Activated CD8-positive, alpha-beta memory T cell treated with anti-CD3 and anti-CD28 coated beads for 48 hours (primary cell): ENCODE results near the gene TINAGL1.

Experiments used
- DNase-seq, 3 experiments: peaks; one replicate each; pipeline ENCODE4 v3.0.0-alpha.2; 2020; ENCODE audit warnings: low read depth in 2 of 3, low spot score in 2 of 3

The TINAGL1 gene

GRCh38 chr1:31576201-31576669 lies at the start of gene TINAGL1:
Gene TINAGL1, plus strand, starts transcription at chr1:31576515. Its CDS starts 634 bp downstream, at chr1:31577149.
- DNase-seq: no peak

GRCh38 chr1:31529999-31530684 lies 46.2 kb upstream of the TINAGL1 start:
- DNase-seq: no peak

- DNase-seq: no peak
Observed at GRCh38 chr1:31531177-31531999, 44.9 kb upstream of the TINAGL1 start.

- no peak for DNase-seq
Observed at GRCh38 chr1:31532173-31532572, 44.1 kb upstream of the TINAGL1 start.

GRCh38 chr1:31535561-31535960 lies 40.8 kb upstream of the TINAGL1 start:
- DNase-seq: no peak

GRCh38 chr1:31539329-31539728 lies 37.0 kb upstream of the TINAGL1 start:
- DNase-seq: no peak

GRCh38 chr1:31541194-31541593 lies 35.1 kb upstream of the TINAGL1 start:
- no peak for DNase-seq

- no peak for DNase-seq
Observed at GRCh38 chr1:31545927-31546540, 30.3 kb upstream of the TINAGL1 start.

- no peak for DNase-seq
Observed at GRCh38 chr1:31548534-31548906, 27.8 kb upstream of the TINAGL1 start.

- peak; percentile 62 to 93 (median 85) for DNase-seq
Observed at GRCh38 chr1:31548907-31549808, 27.2 kb upstream of the TINAGL1 start.

- DNase-seq: no peak
Observed at GRCh38 chr1:31549809-31550620, 26.3 kb upstream of the TINAGL1 start.

GRCh38 chr1:31551208-31551607 lies 25.1 kb upstream of the TINAGL1 start:
- no peak for DNase-seq

GRCh38 chr1:31552489-31552888 lies 23.8 kb upstream of the TINAGL1 start:
- DNase-seq: no peak

- no peak for DNase-seq
Observed at GRCh38 chr1:31556481-31557006, 19.8 kb upstream of the TINAGL1 start.

GRCh38 chr1:31559715-31560114 lies 16.6 kb upstream of the TINAGL1 start:
- no peak for DNase-seq

- DNase-seq: no peak
Observed at GRCh38 chr1:31560394-31560793, 15.9 kb upstream of the TINAGL1 start.

GRCh38 chr1:31562707-31563360 lies 13.5 kb upstream of the TINAGL1 start:
- DNase-seq: no peak

GRCh38 chr1:31564606-31564989 lies 11.7 kb upstream of the TINAGL1 start:
- DNase-seq: no peak

- DNase-seq: no peak
Observed at GRCh38 chr1:31567956-31568570, 8.3 kb upstream of the TINAGL1 start.
